ENCODE data around the gene GJB6. TPM values are rescaled to one million over a fixed set of nuclear protein-coding genes. Genes with fewer than 3 reads are reported as not detected.

The GJB6 gene
- total and polyA plus RNA-seq, 2 donors: 22.9 to 24.1 TPM

DNA sequence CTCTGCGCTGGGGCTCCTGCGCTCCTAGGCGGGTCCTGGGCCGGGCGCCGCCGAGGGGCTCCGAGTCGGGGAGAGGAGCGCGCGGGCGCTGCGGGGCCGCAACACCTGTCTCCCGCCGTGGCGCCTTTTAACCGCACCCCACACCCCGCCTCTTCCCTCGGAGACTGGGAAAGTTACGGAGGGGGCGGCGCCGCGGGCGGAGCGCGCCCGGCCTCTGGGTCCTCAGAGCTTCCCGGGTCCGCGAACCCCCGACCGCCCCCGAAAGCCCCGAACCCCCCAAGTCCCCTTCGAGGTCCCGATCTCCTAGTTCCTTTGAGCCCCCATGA lies 39.3 kb downstream of the GJB6 start, which contains the start of gene GJB2:
Gene GJB2, minus strand, starts transcription at position 103 of the 326 bp plus-strand sequence. CDS start 3,357 bp downstream, outside the sequence.
- peaks cover 0 to 5% of the 10 kb centered on the region in 2 donors for H3K36me3 ChIP-seq (ENCODE audit: control insufficient read depth in 2 of 2, insufficient read depth in 2 of 2, low read length in 1 of 2)
- DNase-seq (ENCODE audit: low read depth in 6 of 9, low spot score in 9 of 9): peak in 1 of 9 donors; percentile 37
- H3K9me3 ChIP-seq (ENCODE audit: control insufficient read depth in 2 of 2, insufficient read depth in 1 of 2, low read length in 1 of 2): peaks cover 0 to 3% of the 10 kb centered on the region in 2 donors
- peak within 1 kb of the TSS in 1 of 2 donors; percentile 8 for H3K27ac ChIP-seq (ENCODE audit: low read depth in 1 of 2, low read length in 1 of 2)
- WGBS: under 1% methylated on average over 39 of the region's 39 CpGs
- H3K27me3 ChIP-seq (ENCODE audit: control insufficient read depth in 2 of 2, insufficient read depth in 1 of 2, low read length in 1 of 2): peaks cover 20 to 78% of the 10 kb centered on the region in 2 donors
- H3K4me3 ChIP-seq (ENCODE audit: low read length in 2 of 2): peak within 1 kb of the TSS; percentile 43 to 70
- peaks cover 23 to 30% of the 10 kb centered on the region in 2 donors for H3K4me1 ChIP-seq (ENCODE audit: control insufficient read depth in 2 of 2, insufficient read depth in 2 of 2, low read length in 2 of 2)

GRCh38 chr13:20192158-20192835 lies 39.8 kb downstream of the GJB6 start:
- H3K4me1 ChIP-seq (ENCODE audit: control insufficient read depth in 2 of 2, insufficient read depth in 2 of 2, low read length in 2 of 2): peaks cover 23 to 27% of the 10 kb centered on the region in 2 donors
- H3K36me3 ChIP-seq (ENCODE audit: control insufficient read depth in 2 of 2, insufficient read depth in 2 of 2, low read length in 1 of 2): peaks cover 0 to 5% of the 10 kb centered on the region in 2 donors
- H3K9me3 ChIP-seq (ENCODE audit: control insufficient read depth in 2 of 2, insufficient read depth in 1 of 2, low read length in 1 of 2): peaks cover 0 to 3% of the 10 kb centered on the region in 2 donors
- WGBS: 1% methylated on average over 73 of the region's 73 CpGs
- H3K27me3 ChIP-seq (ENCODE audit: control insufficient read depth in 2 of 2, insufficient read depth in 1 of 2, low read length in 1 of 2): peaks cover 20 to 78% of the 10 kb centered on the region in 2 donors
- H3K27ac ChIP-seq (ENCODE audit: low read depth in 1 of 2, low read length in 1 of 2): no peak overlapping the region
- DNase-seq (ENCODE audit: low read depth in 6 of 9, low spot score in 9 of 9): peak in 1 of 9 donors; percentile 37
- peak overlapping the region; percentile 40 to 70 for H3K4me3 ChIP-seq (ENCODE audit: low read length in 2 of 2)

GRCh38 chr13:20191311-20192157 lies 40.6 kb downstream of the GJB6 start:
- H3K4me1 ChIP-seq (ENCODE audit: control insufficient read depth in 2 of 2, insufficient read depth in 2 of 2, low read length in 2 of 2): peaks cover 23 to 27% of the 10 kb centered on the region in 2 donors

GRCh38 chr13:20190481-20191310 lies 41.4 kb downstream of the GJB6 start:
- WGBS: 86% methylated on average over 16 of the region's 16 CpGs
- Histone ChIP-seq H3K36me3 (ENCODE audit: control insufficient read depth in 2 of 2, insufficient read depth in 2 of 2, low read length in 1 of 2) (peaks cover 0 to 5% of the 10 kb centered on the region in 2 donors), H3K9me3 (ENCODE audit: control insufficient read depth in 2 of 2, insufficient read depth in 1 of 2, low read length in 1 of 2) (peaks cover 0 to 3% of the 10 kb centered on the region in 2 donors), H3K27me3 (ENCODE audit: control insufficient read depth in 2 of 2, insufficient read depth in 1 of 2, low read length in 1 of 2) (peaks cover 14 to 72% of the 10 kb centered on the region in 2 donors), H3K4me1 (ENCODE audit: control insufficient read depth in 2 of 2, insufficient read depth in 2 of 2, low read length in 2 of 2) (peaks cover 23 to 27% of the 10 kb centered on the region in 2 donors), H3K4me3 (ENCODE audit: low read length in 2 of 2) (peak overlapping the region in 1 of 2 donors; percentile 40), H3K27ac (ENCODE audit: low read depth in 1 of 2, low read length in 1 of 2) (no peak overlapping the region)
- no peak for DNase-seq (ENCODE audit: low read depth in 6 of 9, low spot score in 9 of 9)

More at GRCh38 chr13:20191311-20192157, 40.6 kb downstream of the GJB6 start:
- DNase-seq (ENCODE audit: low read depth in 6 of 9, low spot score in 9 of 9): peak in 1 of 9 donors; percentile 49
- peaks cover 0 to 5% of the 10 kb centered on the region in 2 donors for H3K36me3 ChIP-seq (ENCODE audit: control insufficient read depth in 2 of 2, insufficient read depth in 2 of 2, low read length in 1 of 2)
- WGBS: 33% methylated on average over 24 of the region's 24 CpGs
- H3K4me3 ChIP-seq (ENCODE audit: low read length in 2 of 2): peak overlapping the region; percentile 40 to 70
- no peak overlapping the region for H3K27ac ChIP-seq (ENCODE audit: low read depth in 1 of 2, low read length in 1 of 2)
- peaks cover 15 to 76% of the 10 kb centered on the region in 2 donors for H3K27me3 ChIP-seq (ENCODE audit: control insufficient read depth in 2 of 2, insufficient read depth in 1 of 2, low read length in 1 of 2)
- peaks cover 0 to 3% of the 10 kb centered on the region in 2 donors for H3K9me3 ChIP-seq (ENCODE audit: control insufficient read depth in 2 of 2, insufficient read depth in 1 of 2, low read length in 1 of 2)

GRCh38 chr13:20190076-20190475 lies 42.0 kb downstream of the GJB6 start:
- Histone ChIP-seq H3K36me3 (ENCODE audit: control insufficient read depth in 2 of 2, insufficient read depth in 2 of 2, low read length in 1 of 2) (peaks cover 0 to 5% of the 10 kb centered on the region in 2 donors), H3K4me1 (ENCODE audit: control insufficient read depth in 2 of 2, insufficient read depth in 2 of 2, low read length in 2 of 2) (peaks cover 23 to 27% of the 10 kb centered on the region in 2 donors), H3K27me3 (ENCODE audit: control insufficient read depth in 2 of 2, insufficient read depth in 1 of 2, low read length in 1 of 2) (peaks cover 9 to 67% of the 10 kb centered on the region in 2 donors), H3K27ac (ENCODE audit: low read depth in 1 of 2, low read length in 1 of 2) (no peak overlapping the region), H3K9me3 (ENCODE audit: control insufficient read depth in 2 of 2, insufficient read depth in 1 of 2, low read length in 1 of 2) (peaks cover 0 to 3% of the 10 kb centered on the region in 2 donors), H3K4me3 (ENCODE audit: low read length in 2 of 2) (no peak overlapping the region)
- WGBS: 84% methylated on average over 5 of the region's 5 CpGs
- DNase-seq (ENCODE audit: low read depth in 6 of 9, low spot score in 9 of 9): no peak

- no peak overlapping the region for H3K4me3 ChIP-seq (ENCODE audit: low read length in 2 of 2)
- H3K9me3 ChIP-seq (ENCODE audit: control insufficient read depth in 2 of 2, insufficient read depth in 1 of 2, low read length in 1 of 2): peaks cover 0 to 3% of the 10 kb centered on the region in 2 donors
- peaks cover 9 to 56% of the 10 kb centered on the region in 2 donors for H3K27me3 ChIP-seq (ENCODE audit: control insufficient read depth in 2 of 2, insufficient read depth in 1 of 2, low read length in 1 of 2)
- H3K27ac ChIP-seq (ENCODE audit: low read depth in 1 of 2, low read length in 1 of 2): no peak overlapping the region
- H3K36me3 ChIP-seq (ENCODE audit: control insufficient read depth in 2 of 2, insufficient read depth in 2 of 2, low read length in 1 of 2): peaks cover 0 to 5% of the 10 kb centered on the region in 2 donors
- peaks cover 12 to 20% of the 10 kb centered on the region in 2 donors for H3K4me1 ChIP-seq (ENCODE audit: control insufficient read depth in 2 of 2, insufficient read depth in 2 of 2, low read length in 2 of 2)
- 79% methylated on average over 28 of the region's 28 CpGs for WGBS
- peak in 1 of 9 donors; percentile 30 for DNase-seq (ENCODE audit: low read depth in 6 of 9, low spot score in 9 of 9)
These were observed 43.2 kb downstream of the GJB6 start for GRCh38 chr13:20188667-20189553.

GRCh38 chr13:20186771-20187170 lies 45.3 kb downstream of the GJB6 start:
- peaks cover 0 to 5% of the 10 kb centered on the region in 2 donors for H3K36me3 ChIP-seq (ENCODE audit: control insufficient read depth in 2 of 2, insufficient read depth in 2 of 2, low read length in 1 of 2)
- no peaks in the 10 kb centered on the region for H3K9me3 ChIP-seq (ENCODE audit: control insufficient read depth in 2 of 2, insufficient read depth in 1 of 2, low read length in 1 of 2)
- H3K4me1 ChIP-seq (ENCODE audit: control insufficient read depth in 2 of 2, insufficient read depth in 2 of 2, low read length in 2 of 2): peaks cover 6 to 12% of the 10 kb centered on the region in 2 donors
- no peak overlapping the region for H3K4me3 ChIP-seq (ENCODE audit: low read length in 2 of 2)
- no peak overlapping the region for H3K27ac ChIP-seq (ENCODE audit: low read depth in 1 of 2, low read length in 1 of 2)
- H3K27me3 ChIP-seq (ENCODE audit: control insufficient read depth in 2 of 2, insufficient read depth in 1 of 2, low read length in 1 of 2): peaks cover 4 to 34% of the 10 kb centered on the region in 2 donors
- no peak for DNase-seq (ENCODE audit: low read depth in 6 of 9, low spot score in 9 of 9)
- WGBS: 91% methylated on average over 6 of the region's 6 CpGs
